ENCODE results near the gene PIEZO2. TPM values are rescaled to one million over a fixed set of nuclear protein-coding genes. Genes with fewer than 3 reads are reported as not detected.

Gene PIEZO2
- total and polyA plus RNA-seq, 2 experiments from 2014 or later: 24.5 to 70.8 TPM

- H3K4me3 ChIP-seq: no peak overlapping the region
- no peaks in the 10 kb centered on the region for H3K27me3 ChIP-seq
- WGBS (ENCODE audit: low lambda C conversion rate, missing lambda C conversion rate): 39% methylated on average over 2 of the region's 2 CpGs
- H3K9me2 ChIP-seq (replicated peaks; ENCODE audit: insufficient read depth): no peaks in the 10 kb centered on the region
- no peaks in the 10 kb centered on the region for H3K36me3 ChIP-seq (replicated peaks; ENCODE audit: insufficient read depth, low read depth)
- TF ChIP-seq EZH2phosphoT487 (IDR thresholded peaks at IDR 0.05; ENCODE audit: low read depth, severe bottlenecking, unreplicated experiment) (no peak), EZH2 (IDR thresholded peaks at IDR 0.05; ENCODE audit: borderline replicate concordance) (no peak), CTCF (IDR thresholded peaks at IDR 0.05; ENCODE audit: poor library complexity) (no peak)
- H2AFZ ChIP-seq: no peak overlapping the region
- peaks cover 12% of the 10 kb centered on the region for H3K4me1 ChIP-seq (ENCODE audit: insufficient read depth)
- H3K79me2 ChIP-seq: peaks cover 7% of the 10 kb centered on the region
- DNase-seq (ENCODE audit: low spot score): no peak
- H3K9me3 ChIP-seq (ENCODE audit: low read depth): no peaks in the 10 kb centered on the region
- H3K27ac ChIP-seq: peak overlapping the region; percentile 53
- H3K4me2 ChIP-seq: peak overlapping the region; percentile 3
- H4K20me1 ChIP-seq (ENCODE audit: insufficient read depth, poor library complexity, severe bottlenecking): no peaks in the 10 kb centered on the region
Measured at GRCh38 chr18:11121443-11121849, 27.9 kb downstream of the PIEZO2 start.

GRCh38 chr18:11119959-11120587 is 29.3 kb downstream of the PIEZO2 start:
- H2AFZ ChIP-seq: no peak overlapping the region
- peaks cover 15% of the 10 kb centered on the region for H3K4me1 ChIP-seq (ENCODE audit: insufficient read depth)
- H3K79me2 ChIP-seq: peaks cover 7% of the 10 kb centered on the region
- WGBS (ENCODE audit: low lambda C conversion rate, missing lambda C conversion rate): 29% methylated on average over 5 of the region's 5 CpGs
- H3K9me2 ChIP-seq (replicated peaks; ENCODE audit: insufficient read depth): no peaks in the 10 kb centered on the region
- peak overlapping the region; percentile 16 for H3K4me2 ChIP-seq
- DNase-seq (ENCODE audit: low spot score): peak; percentile 56
- peak overlapping the region; percentile 64 for H3K27ac ChIP-seq
- H3K4me3 ChIP-seq: no peak overlapping the region
- no peaks in the 10 kb centered on the region for H3K27me3 ChIP-seq
- H3K9me3 ChIP-seq (ENCODE audit: low read depth): no peaks in the 10 kb centered on the region
- H3K36me3 ChIP-seq (replicated peaks; ENCODE audit: insufficient read depth, low read depth): no peaks in the 10 kb centered on the region
- no peaks in the 10 kb centered on the region for H4K20me1 ChIP-seq (ENCODE audit: insufficient read depth, poor library complexity, severe bottlenecking)
- TF ChIP-seq EZH2phosphoT487 (IDR thresholded peaks at IDR 0.05; ENCODE audit: low read depth, severe bottlenecking, unreplicated experiment): no peak

GRCh38 chr18:11119550-11119949 is 29.8 kb downstream of the PIEZO2 start:
- H3K4me3 ChIP-seq: no peak overlapping the region
- peaks cover 7% of the 10 kb centered on the region for H3K79me2 ChIP-seq
- H3K9me3 ChIP-seq (ENCODE audit: low read depth): no peaks in the 10 kb centered on the region
- H3K4me2 ChIP-seq: peak overlapping the region; percentile 8
- H4K20me1 ChIP-seq (ENCODE audit: insufficient read depth, poor library complexity, severe bottlenecking): no peaks in the 10 kb centered on the region
- H3K9me2 ChIP-seq (replicated peaks; ENCODE audit: insufficient read depth): no peaks in the 10 kb centered on the region
- DNase-seq (ENCODE audit: low spot score): no peak
- H3K36me3 ChIP-seq (replicated peaks; ENCODE audit: insufficient read depth, low read depth): no peaks in the 10 kb centered on the region
- H3K27me3 ChIP-seq: no peaks in the 10 kb centered on the region
- H2AFZ ChIP-seq: no peak overlapping the region
- H3K4me1 ChIP-seq (ENCODE audit: insufficient read depth): peaks cover 21% of the 10 kb centered on the region
- 90% methylated on average over 4 of the region's 4 CpGs for WGBS (ENCODE audit: low lambda C conversion rate, missing lambda C conversion rate)
- TF ChIP-seq EZH2 (IDR thresholded peaks at IDR 0.05; ENCODE audit: borderline replicate concordance) (no peak), EZH2phosphoT487 (IDR thresholded peaks at IDR 0.05; ENCODE audit: low read depth, severe bottlenecking, unreplicated experiment) (no peak), CTCF (IDR thresholded peaks at IDR 0.05; ENCODE audit: poor library complexity) (no peak)
- peak overlapping the region; percentile 64 for H3K27ac ChIP-seq

GRCh38 chr18:11118051-11118766 is 31.2 kb downstream of the PIEZO2 start:
- Histone ChIP-seq H3K9me2 (replicated peaks; ENCODE audit: insufficient read depth) (no peaks in the 10 kb centered on the region), H3K9me3 (ENCODE audit: low read depth) (no peaks in the 10 kb centered on the region), H2AFZ (no peak overlapping the region), H3K79me2 (peaks cover 7% of the 10 kb centered on the region), H3K4me2 (no peak overlapping the region), H3K36me3 (replicated peaks; ENCODE audit: insufficient read depth, low read depth) (no peaks in the 10 kb centered on the region), H3K4me1 (ENCODE audit: insufficient read depth) (peaks cover 34% of the 10 kb centered on the region), H3K27ac (no peak overlapping the region), H4K20me1 (ENCODE audit: insufficient read depth, poor library complexity, severe bottlenecking) (no peaks in the 10 kb centered on the region), H3K27me3 (no peaks in the 10 kb centered on the region), H3K4me3 (no peak overlapping the region)
- DNase-seq (ENCODE audit: low spot score): no peak
- WGBS (ENCODE audit: low lambda C conversion rate, missing lambda C conversion rate): 82% methylated on average over 3 of the region's 3 CpGs
- TF ChIP-seq CTCF (IDR thresholded peaks at IDR 0.05; ENCODE audit: poor library complexity) (no peak), EZH2 (IDR thresholded peaks at IDR 0.05; ENCODE audit: borderline replicate concordance) (no peak), EZH2phosphoT487 (IDR thresholded peaks at IDR 0.05; ENCODE audit: low read depth, severe bottlenecking, unreplicated experiment) (no peak)

Measured in hepatocyte (in vitro differentiated cells).